ENCODE measurements around the gene COLQ.

- TF ChIP-seq CTCF (IDR thresholded peaks at IDR 0.05) (no peak), POLR2A (IDR thresholded peaks at IDR 0.05) (no peak)
Observed at GRCh38 chr3:15511156-15511555, 10.3 kb downstream of the COLQ start.

Data from lower leg skin (tissue), 3 donors.